ENCODE measurements around the gene PHACTR3.

Gene PHACTR3

DNA sequence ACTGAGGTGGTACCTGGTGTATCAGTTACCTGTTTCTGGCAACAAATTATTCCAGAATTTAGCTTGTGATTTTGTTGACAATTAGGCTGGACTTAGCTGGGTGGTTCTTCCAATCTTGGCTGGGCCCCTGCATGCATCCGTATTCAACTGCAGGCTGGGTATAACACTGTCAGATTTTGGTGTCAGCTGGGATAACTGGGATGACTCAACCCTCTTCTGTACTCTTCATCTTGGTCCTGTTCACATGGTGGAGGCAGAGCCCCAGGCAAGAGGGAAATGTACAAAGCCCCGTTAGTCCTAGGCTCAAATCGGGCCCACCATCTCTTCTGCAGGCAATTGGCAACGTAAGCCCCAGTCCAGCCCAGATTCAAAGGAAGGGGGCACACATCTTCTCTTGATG, 89.2 kb downstream of the PHACTR3 start:
- Histone ChIP-seq H3K14ac (ENCODE audit: low read length) (no peak overlapping the region), H3K4ac (ENCODE audit: low read depth, low read length) (no peak overlapping the region)
- no CpG with 5 or more reads among the region's 4 CpGs for WGBS (ENCODE audit: extremely low coverage, insufficient coverage, insufficient read length)

DNA sequence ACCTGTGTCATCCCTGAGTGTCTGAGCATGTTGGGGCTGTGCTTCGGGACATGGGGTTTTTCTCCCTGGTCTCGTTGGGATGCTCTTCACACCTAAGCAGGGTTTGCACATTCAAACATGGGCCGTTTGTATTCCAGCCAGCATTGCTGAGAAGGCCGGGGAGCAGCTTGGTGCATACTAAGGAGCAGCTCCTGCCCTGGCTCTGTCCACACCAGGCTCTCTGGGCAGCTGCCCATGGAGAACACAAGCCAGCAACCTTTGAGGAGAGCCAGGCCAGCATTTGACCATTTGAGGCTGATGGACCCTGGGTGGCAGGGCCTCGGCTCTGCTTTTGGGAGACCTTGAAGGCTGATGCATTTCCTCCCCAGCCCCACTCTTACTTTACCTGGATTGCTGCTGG, 92.1 kb downstream of the PHACTR3 start:
- H2AFZ ChIP-seq (ENCODE audit: insufficient read depth, low read length, poor library complexity), result no peak overlapping the region
- H3K9ac ChIP-seq (ENCODE audit: low read length), result no peak overlapping the region
- no peak overlapping the region for H3K23ac ChIP-seq (ENCODE audit: low read length)
- H3K27ac ChIP-seq (ENCODE audit: low read depth, low read length), result no peak overlapping the region
- H4K91ac ChIP-seq (ENCODE audit: low read depth, low read length), result no peak overlapping the region
- H3K4ac ChIP-seq (ENCODE audit: low read depth, low read length), result no peak overlapping the region
- no peaks in the 10 kb centered on the region for H3K4me1 ChIP-seq (ENCODE audit: control insufficient read depth in 1 of 2, insufficient read depth in 2 of 2, low read length in 2 of 2)
- peaks cover 22% of the 10 kb centered on the region for H3K9me3 ChIP-seq (ENCODE audit: insufficient read depth, low read depth, low read length)
- H3K18ac ChIP-seq (ENCODE audit: low read length), result no peak overlapping the region
- H4K12ac ChIP-seq (ENCODE audit: low read depth, low read length), result no peak overlapping the region
- H2BK120ac ChIP-seq (ENCODE audit: insufficient read depth, low read length, poor library complexity), result no peak overlapping the region
- H3K4me3 ChIP-seq (ENCODE audit: low read depth, low read length), result no peak overlapping the region
- no peaks in the 10 kb centered on the region for H3K79me2 ChIP-seq (ENCODE audit: control insufficient read depth, insufficient read depth, low read length, poor library complexity)
- no peak overlapping the region for H3K4me2 ChIP-seq (ENCODE audit: low read length)
- no peaks in the 10 kb centered on the region for H3K27me3 ChIP-seq (ENCODE audit: insufficient read depth, low read length)
- H3K36me3 ChIP-seq (ENCODE audit: control insufficient read depth in 1 of 2, insufficient read depth in 2 of 2, low read length in 2 of 2), result no peaks in the 10 kb centered on the region
- H2BK5ac ChIP-seq (ENCODE audit: low read depth, low read length, poor library complexity), result no peak overlapping the region
- H3K79me1 ChIP-seq (ENCODE audit: low read length), result no peaks in the 10 kb centered on the region
- H2AK5ac ChIP-seq (ENCODE audit: low read length), result no peak overlapping the region
- DNase-seq, result no peak
- no CpG with 5 or more reads among the region's 5 CpGs for WGBS (ENCODE audit: extremely low coverage, insufficient coverage, insufficient read length)
- no peak overlapping the region for H2BK12ac ChIP-seq (ENCODE audit: low read length)
- H3K14ac ChIP-seq (ENCODE audit: low read length), result no peak overlapping the region
- no peak overlapping the region for H4K8ac ChIP-seq (ENCODE audit: low read depth, low read length)

More for the DNA sequence above, 89.2 kb downstream of the PHACTR3 start:
- Histone ChIP-seq H2AFZ (ENCODE audit: insufficient read depth, low read length, poor library complexity) (no peak overlapping the region), H3K27ac (ENCODE audit: low read depth, low read length) (no peak overlapping the region), H2BK12ac (ENCODE audit: low read length) (no peak overlapping the region), H3K18ac (ENCODE audit: low read length) (no peak overlapping the region), H2BK5ac (ENCODE audit: low read depth, low read length, poor library complexity) (no peak overlapping the region), H3K36me3 (ENCODE audit: control insufficient read depth in 1 of 2, insufficient read depth in 2 of 2, low read length in 2 of 2) (no peaks in the 10 kb centered on the region), H3K23ac (ENCODE audit: low read length) (no peak overlapping the region), H2AK5ac (ENCODE audit: low read length) (no peak overlapping the region), H3K4me1 (ENCODE audit: control insufficient read depth in 1 of 2, insufficient read depth in 2 of 2, low read length in 2 of 2) (no peaks in the 10 kb centered on the region), H3K79me2 (ENCODE audit: control insufficient read depth, insufficient read depth, low read length, poor library complexity) (no peaks in the 10 kb centered on the region), H2BK120ac (ENCODE audit: insufficient read depth, low read length, poor library complexity) (no peak overlapping the region), H3K9ac (ENCODE audit: low read length) (no peak overlapping the region), H4K91ac (ENCODE audit: low read depth, low read length) (no peak overlapping the region), H3K9me3 (ENCODE audit: insufficient read depth, low read depth, low read length) (peaks cover 38% of the 10 kb centered on the region), H4K8ac (ENCODE audit: low read depth, low read length) (no peak overlapping the region), H3K4me3 (ENCODE audit: low read depth, low read length) (no peak overlapping the region), H3K27me3 (ENCODE audit: insufficient read depth, low read length) (no peaks in the 10 kb centered on the region), H3K79me1 (ENCODE audit: low read length) (no peaks in the 10 kb centered on the region), H4K12ac (ENCODE audit: low read depth, low read length) (no peak overlapping the region), H3K4me2 (ENCODE audit: low read length) (no peak overlapping the region)
- no peak for DNase-seq

DNA sequence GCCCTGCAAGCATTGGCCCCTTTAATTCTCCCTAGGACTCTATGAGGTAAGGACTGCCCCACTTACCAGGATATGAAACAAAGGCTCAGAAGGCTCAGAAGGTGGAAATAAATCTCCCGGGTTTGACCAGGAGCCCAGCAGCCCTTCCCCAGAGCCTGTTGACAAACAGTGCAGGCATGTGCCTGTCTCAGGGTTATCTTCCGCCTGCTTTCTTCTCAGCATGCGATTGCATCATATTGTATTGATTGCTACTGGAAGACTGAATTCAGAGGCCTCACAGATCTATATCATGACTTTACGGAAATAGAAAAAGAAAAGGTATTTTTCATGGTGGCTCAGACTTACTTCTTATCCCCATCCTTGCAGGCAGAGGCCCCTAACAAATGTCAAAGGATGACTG, 92.7 kb downstream of the PHACTR3 start:
- H3K79me2 ChIP-seq (ENCODE audit: control insufficient read depth, insufficient read depth, low read length, poor library complexity), result no peaks in the 10 kb centered on the region
- no peak overlapping the region for H3K27ac ChIP-seq (ENCODE audit: low read depth, low read length)
- no peaks in the 10 kb centered on the region for H3K79me1 ChIP-seq (ENCODE audit: low read length)
- no peak overlapping the region for H3K18ac ChIP-seq (ENCODE audit: low read length)
- H2AFZ ChIP-seq (ENCODE audit: insufficient read depth, low read length, poor library complexity), result no peak overlapping the region
- H2BK5ac ChIP-seq (ENCODE audit: low read depth, low read length, poor library complexity), result no peak overlapping the region
- H4K91ac ChIP-seq (ENCODE audit: low read depth, low read length), result no peak overlapping the region
- no peak overlapping the region for H3K4me2 ChIP-seq (ENCODE audit: low read length)
- H2AK5ac ChIP-seq (ENCODE audit: low read length), result no peak overlapping the region
- no peak overlapping the region for H3K9ac ChIP-seq (ENCODE audit: low read length)
- no peak overlapping the region for H2BK120ac ChIP-seq (ENCODE audit: insufficient read depth, low read length, poor library complexity)
- WGBS (ENCODE audit: extremely low coverage, insufficient coverage, insufficient read length), result no CpG with 5 or more reads among the region's 4 CpGs
- no peaks in the 10 kb centered on the region for H3K27me3 ChIP-seq (ENCODE audit: insufficient read depth, low read length)
- DNase-seq, result no peak
- no peak overlapping the region for H3K4me3 ChIP-seq (ENCODE audit: low read depth, low read length)
- no peaks in the 10 kb centered on the region for H3K36me3 ChIP-seq (ENCODE audit: control insufficient read depth in 1 of 2, insufficient read depth in 2 of 2, low read length in 2 of 2)
- H3K14ac ChIP-seq (ENCODE audit: low read length), result no peak overlapping the region
- H2BK12ac ChIP-seq (ENCODE audit: low read length), result no peak overlapping the region
- H4K12ac ChIP-seq (ENCODE audit: low read depth, low read length), result no peak overlapping the region
- no peak overlapping the region for H3K23ac ChIP-seq (ENCODE audit: low read length)
- peaks cover 21% of the 10 kb centered on the region for H3K9me3 ChIP-seq (ENCODE audit: insufficient read depth, low read depth, low read length)
- no peak overlapping the region for H3K4ac ChIP-seq (ENCODE audit: low read depth, low read length)
- no peaks in the 10 kb centered on the region for H3K4me1 ChIP-seq (ENCODE audit: control insufficient read depth in 1 of 2, insufficient read depth in 2 of 2, low read length in 2 of 2)
- H4K8ac ChIP-seq (ENCODE audit: low read depth, low read length), result no peak overlapping the region

GRCh38 chr20:59698598-59698997, 94.3 kb downstream of the PHACTR3 start:
- Histone ChIP-seq H3K23ac (ENCODE audit: low read length) (no peak overlapping the region), H3K9me3 (ENCODE audit: insufficient read depth, low read depth, low read length) (peaks cover 17% of the 10 kb centered on the region), H3K27me3 (ENCODE audit: insufficient read depth, low read length) (no peaks in the 10 kb centered on the region), H4K12ac (ENCODE audit: low read depth, low read length) (no peak overlapping the region), H2AFZ (ENCODE audit: insufficient read depth, low read length, poor library complexity) (no peak overlapping the region), H3K18ac (ENCODE audit: low read length) (no peak overlapping the region), H3K4me2 (ENCODE audit: low read length) (no peak overlapping the region), H2BK5ac (ENCODE audit: low read depth, low read length, poor library complexity) (no peak overlapping the region), H4K91ac (ENCODE audit: low read depth, low read length) (no peak overlapping the region), H3K79me1 (ENCODE audit: low read length) (no peaks in the 10 kb centered on the region), H2AK5ac (ENCODE audit: low read length) (no peak overlapping the region), H3K79me2 (ENCODE audit: control insufficient read depth, insufficient read depth, low read length, poor library complexity) (no peaks in the 10 kb centered on the region), H2BK120ac (ENCODE audit: insufficient read depth, low read length, poor library complexity) (no peak overlapping the region), H3K9ac (ENCODE audit: low read length) (no peak overlapping the region), H3K4ac (ENCODE audit: low read depth, low read length) (no peak overlapping the region), H3K27ac (ENCODE audit: low read depth, low read length) (no peak overlapping the region), H3K4me3 (ENCODE audit: low read depth, low read length) (no peak overlapping the region), H3K14ac (ENCODE audit: low read length) (no peak overlapping the region), H3K4me1 (ENCODE audit: control insufficient read depth in 1 of 2, insufficient read depth in 2 of 2, low read length in 2 of 2) (no peaks in the 10 kb centered on the region), H3K36me3 (ENCODE audit: control insufficient read depth in 1 of 2, insufficient read depth in 2 of 2, low read length in 2 of 2) (no peaks in the 10 kb centered on the region), H2BK12ac (ENCODE audit: low read length) (no peak overlapping the region), H4K8ac (ENCODE audit: low read depth, low read length) (no peak overlapping the region)
- no CpG with 5 or more reads among the region's 1 CpG for WGBS (ENCODE audit: extremely low coverage, insufficient coverage, insufficient read length)
- no peak for DNase-seq
